GM19240 (cell line): Measurements from ENCODE around the gene LENG8.
"Not testable (repeated sequence)": the region's sequence is repeated elsewhere in the genome, so short reads cannot be mapped to it uniquely, and the experiment has no call there.

ENCODE experiments used
- DNase-seq: peaks from one replicate; pipeline ENCODE4 v3.0.0; 2011; ENCODE audit warnings: low spot score; ENCODE audit not compliant: insufficient read length

The LENG8 gene

DNA sequence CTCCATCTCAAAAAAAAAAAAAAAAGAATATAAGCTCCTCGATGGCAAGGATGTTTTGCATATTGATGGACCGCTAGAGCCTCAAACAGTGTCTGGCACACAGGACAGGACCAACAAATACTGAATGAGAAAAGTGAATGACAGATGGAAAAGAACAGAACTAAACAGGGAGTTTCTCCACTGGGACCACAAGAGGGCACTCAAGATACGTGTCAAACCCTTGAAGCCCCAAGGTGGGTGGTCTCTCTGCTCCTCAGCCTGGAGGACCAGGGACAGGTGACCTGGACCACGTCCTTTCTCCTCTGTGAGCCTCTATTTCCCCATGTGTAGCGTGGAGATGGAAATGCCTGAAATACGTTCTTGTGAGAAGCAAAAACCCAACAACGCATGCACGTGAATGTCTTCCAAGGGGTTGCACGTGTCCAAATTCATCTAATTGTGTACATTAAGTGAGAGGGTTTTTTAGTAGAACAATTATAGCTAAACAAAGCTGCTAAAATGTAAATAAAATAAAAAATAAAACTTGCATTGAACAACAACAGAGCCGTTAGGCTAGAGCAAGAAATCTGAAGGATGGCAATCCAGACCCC lies 29.8 kb downstream of the LENG8 start:
- no peak for DNase-seq

DNA sequence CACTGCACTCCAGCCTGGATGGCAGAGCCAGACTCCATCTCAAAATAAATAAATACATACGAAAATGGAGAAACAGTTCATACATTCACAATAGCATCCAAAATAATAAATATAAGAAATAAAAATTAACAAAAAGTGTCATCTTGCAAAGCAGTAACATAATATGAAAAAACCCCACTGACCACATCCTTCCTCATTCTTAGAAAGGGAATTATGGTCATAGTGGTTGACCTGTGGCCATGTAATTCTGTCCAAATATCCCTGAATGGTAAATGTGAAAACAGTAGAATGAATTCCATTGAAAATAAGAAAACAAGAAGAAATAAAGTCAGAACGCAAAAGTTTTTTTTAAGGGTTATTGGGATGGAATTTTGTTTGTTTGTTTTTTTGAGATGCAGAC lies 31.1 kb downstream of the LENG8 start:
- no peak for DNase-seq

DNA sequence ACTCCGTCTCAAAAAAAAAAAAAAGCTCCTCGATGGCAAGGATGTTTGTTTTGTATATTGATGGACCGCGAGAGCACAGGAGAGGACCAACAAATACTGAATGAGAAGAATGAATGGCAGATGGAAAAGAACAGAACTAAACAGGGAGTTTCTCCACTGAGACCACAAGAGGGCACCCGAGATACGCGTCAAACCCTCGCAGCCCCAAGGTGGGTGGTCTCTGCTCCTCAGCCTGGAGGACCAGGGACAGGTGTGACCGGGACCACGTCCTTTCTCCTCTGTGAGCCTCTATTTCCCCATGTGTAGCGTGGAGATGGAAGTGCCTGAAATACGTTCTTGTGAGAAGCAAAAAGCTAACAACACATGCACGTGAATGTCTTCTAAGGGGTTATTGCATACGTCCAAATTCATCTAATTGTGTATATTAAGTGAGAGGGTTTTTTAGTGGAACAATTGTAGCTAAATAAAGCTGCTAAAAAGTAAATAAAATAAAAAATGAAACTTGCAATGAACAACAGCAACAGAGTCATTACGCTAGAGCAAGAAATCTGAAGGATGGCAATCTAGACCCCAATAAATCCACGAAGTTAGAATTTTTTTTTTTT lies 32.4 kb downstream of the LENG8 start:
- no peak for DNase-seq

DNA sequence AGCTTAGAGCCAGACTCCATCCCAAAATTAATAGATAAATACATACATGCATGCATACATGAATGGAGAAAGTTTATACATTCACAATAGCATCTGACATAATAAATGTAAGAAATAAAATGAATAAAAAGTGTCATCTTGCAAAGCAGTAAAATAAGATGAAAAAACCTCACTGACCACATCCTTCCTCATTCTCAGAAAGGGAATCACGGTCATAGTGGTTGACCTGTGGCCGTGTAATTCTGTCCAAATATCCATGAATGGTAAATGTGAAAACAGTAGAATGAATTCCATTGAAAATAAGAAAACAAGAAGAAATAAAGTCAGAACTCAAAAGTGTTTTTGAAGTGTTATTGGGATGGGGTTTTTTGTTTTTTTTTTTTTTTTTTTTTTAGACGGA lies 33.9 kb downstream of the LENG8 start:
- no peak for DNase-seq

DNA sequence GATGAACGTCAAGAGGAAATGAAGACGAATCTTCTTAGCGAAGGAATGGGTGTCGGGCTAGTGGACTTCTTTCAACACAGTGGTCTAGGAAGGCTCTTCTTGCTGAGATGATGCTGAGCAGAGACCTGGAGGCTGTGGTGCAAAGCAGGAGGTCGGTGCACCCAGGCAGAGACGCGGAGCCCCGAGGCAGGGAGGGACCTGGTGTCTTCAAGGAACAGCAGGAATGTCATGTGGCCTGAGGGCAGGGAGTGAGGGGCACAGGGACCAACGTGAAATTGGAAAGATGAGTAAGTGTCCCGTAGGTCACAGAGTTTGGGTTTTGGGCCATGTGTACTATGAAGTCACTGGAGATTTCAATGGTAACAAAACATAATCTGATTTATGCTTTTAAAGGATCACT lies 35.5 kb downstream of the LENG8 start:
- DNase-seq = no peak

DNA sequence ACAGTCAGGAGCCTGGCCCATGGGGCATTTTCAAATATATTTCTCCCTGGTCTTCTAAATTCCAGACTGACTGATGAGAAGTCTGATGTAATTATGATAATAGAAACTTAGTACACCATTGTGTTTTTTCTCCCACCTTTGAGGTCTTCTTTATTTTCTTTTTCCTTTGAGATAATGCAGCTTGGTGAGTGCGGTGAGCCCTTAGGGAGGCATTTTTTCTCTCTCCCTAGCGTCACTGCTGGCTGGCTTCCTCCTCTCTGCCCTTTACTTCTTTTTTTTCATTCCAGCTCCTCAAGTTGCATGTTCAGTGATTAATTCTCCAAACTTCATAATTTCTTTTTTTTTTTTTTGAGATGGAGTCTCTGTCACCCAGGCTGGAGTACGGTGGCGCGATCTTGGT lies 36.9 kb downstream of the LENG8 start:
- DNase-seq = no peak

DNA sequence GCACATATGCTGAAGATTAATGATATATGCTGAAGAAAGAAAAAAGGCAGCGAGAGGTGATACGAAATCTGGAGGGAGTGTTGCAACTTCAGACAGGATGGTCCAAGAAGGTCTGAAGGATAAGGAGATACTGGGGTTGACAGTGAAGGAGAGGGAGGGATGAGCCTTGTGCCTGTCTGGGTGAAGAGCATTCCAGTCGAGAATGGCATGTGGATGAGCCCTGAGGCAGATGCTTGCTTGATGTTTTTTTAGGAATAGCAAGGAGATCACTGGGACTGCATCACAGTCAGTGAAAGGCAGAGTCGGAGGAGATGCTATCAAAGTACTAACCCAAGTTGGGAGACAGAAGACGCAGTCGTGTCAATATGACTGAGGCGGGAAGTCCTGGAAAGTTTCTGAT lies 40.3 kb downstream of the LENG8 start:
- DNase-seq = no peak

DNA sequence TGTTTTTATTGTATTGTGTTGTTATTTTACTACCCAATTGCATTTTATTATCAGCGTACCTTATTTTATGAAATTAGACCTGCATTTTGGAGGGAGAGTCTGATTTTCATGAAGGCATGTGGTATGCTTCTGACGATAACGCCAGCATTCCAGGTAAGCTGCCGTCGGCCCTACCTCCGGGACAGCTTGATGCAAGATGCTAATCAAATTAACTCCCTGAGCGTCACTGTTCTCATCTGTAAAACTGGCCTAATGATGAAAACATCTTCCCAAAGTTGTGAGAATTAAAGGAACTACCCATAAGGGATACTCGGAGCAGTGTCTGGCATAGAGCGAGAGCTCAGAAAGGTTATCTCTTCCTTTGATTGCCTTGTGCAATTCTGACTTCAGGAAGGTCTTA lies 40.8 kb downstream of the LENG8 start:
- no peak for DNase-seq

DNA sequence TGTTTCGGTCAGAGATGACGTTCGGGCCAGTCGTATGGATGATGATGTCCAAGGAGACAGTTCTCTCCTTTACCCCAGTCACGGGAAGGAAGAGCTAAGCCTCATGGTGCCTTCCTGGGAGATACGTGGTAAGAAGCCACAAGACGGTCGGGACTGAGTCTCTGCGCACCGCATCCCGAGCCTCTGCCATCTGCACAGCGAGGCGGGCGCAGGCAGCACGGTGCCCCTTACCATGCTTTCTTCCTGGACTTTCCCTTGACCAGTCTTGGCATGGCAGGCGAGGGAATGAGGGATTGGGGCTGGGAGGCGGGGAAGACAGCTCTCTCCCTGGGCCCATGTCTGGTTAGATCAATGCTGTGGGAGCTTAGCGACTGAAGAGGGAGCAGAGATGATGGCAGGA lies 43.6 kb downstream of the LENG8 start:
- DNase-seq = no peak

DNA sequence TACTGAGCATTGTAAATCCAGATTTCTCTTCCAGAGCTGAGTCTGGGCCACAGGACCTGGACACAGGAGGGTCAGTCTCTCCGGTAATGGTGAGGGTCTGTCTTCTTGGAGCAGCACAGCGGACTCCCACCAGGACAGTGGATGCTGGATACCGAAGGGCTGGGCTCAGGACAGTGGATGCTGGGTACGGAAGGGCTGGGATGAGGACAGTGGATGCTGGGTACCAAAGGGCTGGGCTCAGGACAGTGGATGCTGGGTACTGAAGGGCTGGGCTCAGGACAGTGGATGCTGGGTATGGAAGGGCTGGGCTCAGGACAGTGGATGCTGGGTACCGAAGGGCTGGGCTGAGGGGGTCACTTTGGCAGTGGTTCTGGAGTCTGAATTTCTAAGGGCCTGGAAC lies 44.1 kb downstream of the LENG8 start:
- DNase-seq = not testable (repeated sequence)

DNA sequence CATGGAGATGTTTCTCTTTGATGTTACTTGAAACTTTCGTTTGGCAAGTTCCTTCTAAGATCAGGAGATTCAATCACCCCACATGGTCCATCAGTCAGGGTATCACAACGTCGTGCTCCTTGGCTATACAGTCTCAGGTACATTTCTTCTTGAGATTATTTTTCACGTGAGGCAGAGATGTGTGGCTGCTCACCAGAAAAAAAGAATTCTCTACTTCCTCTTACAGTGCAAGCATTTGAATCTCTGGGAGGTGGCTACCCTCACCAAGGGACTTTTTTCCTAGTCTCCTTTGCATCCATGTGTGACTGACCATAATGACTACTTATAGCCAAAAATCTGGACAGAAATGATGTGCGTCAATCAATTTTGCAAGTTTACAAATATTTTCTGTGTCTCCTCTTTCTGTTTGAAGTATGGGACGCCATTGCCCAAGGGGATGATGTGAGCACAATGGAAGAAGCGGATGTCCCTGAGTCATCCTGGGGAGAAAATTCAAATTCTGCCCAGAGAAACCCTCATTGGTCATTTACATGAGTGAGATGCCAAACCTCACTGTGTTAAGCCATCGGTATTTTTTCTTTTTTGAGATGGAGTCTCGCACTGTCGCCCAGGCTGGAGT lies 45.1 kb downstream of the LENG8 start:
- DNase-seq = no peak

DNA sequence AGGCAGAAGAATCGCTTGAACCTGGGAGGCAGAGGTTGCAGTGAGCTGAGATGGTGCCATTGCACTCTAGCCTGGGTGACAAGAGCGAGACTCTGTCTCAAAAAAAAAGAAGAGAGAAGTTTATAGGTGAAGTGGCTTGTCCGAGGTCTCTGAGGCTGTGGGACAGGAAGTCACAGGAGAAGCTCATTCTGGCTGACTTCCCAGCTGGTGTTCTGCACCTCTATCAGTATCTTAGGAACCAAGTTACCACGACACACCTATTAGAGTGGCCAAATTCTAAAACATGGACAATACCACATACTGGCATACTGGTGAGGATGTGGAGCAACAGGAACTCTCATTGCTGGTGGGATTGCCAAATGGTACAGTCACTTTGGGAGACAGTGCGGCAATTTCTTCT lies 46.3 kb downstream of the LENG8 start:
- DNase-seq = not testable (repeated sequence)

DNA sequence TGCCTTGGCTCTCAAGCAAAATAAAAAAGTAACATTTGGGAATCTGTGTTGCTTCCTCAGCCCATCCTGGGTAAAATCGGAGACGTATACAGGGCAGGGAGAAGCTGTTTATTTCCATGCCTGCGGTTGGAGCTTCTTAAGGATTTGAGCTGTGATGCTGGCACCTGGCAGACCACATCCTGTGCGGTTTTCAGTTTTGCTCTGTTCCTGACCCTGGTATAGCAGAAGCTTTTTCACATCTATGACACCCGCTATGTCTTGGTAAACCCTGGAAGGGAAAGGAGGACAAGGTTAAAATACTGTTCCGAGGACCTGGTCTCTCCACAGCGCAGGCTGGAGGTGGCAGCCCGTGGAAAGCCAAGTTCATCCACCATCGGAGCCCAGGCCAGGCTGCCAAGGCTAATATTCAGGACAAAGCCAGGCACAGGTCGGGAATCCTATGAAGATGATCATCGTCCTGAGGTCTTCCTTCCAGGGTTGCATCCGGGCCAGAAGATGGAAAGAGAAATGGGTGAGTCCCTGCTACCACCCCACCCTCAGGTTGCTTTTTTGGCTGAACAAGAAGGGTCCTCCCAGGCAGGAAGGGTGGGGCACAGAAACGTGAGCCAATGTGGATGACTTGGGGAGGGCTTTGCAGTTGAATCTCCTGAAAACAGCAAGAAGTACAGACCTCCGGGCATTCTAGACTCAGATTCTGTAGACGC lies 48.9 kb downstream of the LENG8 start:
- DNase-seq = not testable (repeated sequence)

DNA sequence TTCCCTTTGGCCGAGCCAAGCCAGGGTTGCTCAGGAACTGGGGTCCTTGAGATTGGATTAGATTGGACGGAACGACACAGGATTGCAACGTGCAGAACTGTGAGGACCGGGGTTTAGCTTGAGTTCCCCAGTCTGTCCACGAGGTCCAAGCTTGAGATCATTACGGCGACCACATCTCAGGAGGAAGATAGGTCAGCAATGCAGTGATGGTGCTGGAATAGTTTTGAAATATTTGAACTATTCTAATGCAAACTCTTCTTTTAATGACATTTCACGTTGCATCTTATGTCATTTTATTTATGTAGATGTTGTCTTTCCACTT lies 49.4 kb downstream of the LENG8 start:
- not testable (repeated sequence) for DNase-seq

DNA sequence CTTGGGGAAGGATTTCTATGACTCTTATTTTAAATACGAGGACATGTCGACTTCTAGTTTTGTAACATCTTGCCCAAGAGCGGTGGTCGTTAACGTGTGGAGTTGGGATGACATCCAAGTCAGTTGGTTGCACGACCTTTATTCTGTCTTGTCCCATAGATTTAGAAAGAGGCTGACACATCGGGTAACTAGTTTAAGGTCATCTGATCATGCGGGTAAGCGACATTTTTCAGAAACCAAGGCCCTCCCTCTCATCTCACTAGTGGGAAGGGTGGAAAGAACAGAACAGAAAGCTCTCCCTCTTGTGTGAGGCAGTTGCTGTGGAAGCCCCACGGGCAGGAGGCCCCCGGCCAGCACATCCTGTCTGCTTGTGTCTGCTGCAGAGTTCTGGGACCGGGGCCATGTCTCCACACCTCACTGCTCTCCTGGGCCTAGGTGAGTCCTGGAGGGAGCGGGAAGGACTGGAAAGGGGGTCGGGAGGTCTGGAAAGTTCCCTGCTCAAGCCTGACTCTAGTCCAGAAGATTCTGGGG lies 53.6 kb downstream of the LENG8 start, which contains the start of gene LAIR2:
TSS of gene LAIR2 (plus strand) at position 314 of the 531 bp plus-strand sequence. CDS start at position 402, 88 bp downstream.
- no peak for DNase-seq

DNA sequence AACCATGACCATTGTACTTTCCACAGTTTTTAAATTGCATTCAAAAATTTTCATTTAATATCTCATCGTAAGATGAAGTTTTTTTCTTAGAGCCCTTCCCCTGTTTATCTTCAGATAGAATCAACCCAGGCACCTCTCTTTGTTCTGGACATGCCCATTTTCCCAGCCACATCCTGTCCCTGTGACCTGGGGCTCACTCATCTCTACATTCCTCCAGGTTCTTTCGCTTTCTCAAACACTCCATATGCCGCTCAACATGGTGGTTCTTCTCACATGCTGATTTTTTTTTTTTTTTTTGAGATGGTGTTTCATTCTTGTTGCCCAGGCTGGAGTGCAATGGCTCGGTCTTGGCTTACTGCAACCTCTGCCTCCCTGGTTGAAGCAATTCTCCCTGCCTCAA lies 56.5 kb downstream of the LENG8 start:
- DNase-seq = not testable (repeated sequence)

DNA sequence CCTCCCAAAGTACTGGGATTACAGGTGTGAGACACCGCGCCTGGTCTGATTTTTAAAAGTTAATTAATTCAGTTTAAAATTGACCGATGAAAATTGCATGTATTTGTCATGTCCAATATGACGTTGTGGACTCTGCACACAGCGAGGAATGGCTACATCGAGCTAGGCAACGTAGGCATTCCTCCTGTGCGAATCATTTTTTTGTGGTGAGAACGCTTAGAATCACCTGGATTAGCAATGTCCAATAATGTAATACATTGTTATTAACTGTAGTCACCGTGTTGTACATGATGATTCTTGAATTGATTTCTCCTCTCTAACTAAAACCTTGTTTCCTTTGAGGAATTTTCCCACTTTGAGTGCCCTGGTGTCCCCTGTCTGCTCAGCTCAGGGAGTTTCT lies 57.1 kb downstream of the LENG8 start:
- DNase-seq = no peak

DNA sequence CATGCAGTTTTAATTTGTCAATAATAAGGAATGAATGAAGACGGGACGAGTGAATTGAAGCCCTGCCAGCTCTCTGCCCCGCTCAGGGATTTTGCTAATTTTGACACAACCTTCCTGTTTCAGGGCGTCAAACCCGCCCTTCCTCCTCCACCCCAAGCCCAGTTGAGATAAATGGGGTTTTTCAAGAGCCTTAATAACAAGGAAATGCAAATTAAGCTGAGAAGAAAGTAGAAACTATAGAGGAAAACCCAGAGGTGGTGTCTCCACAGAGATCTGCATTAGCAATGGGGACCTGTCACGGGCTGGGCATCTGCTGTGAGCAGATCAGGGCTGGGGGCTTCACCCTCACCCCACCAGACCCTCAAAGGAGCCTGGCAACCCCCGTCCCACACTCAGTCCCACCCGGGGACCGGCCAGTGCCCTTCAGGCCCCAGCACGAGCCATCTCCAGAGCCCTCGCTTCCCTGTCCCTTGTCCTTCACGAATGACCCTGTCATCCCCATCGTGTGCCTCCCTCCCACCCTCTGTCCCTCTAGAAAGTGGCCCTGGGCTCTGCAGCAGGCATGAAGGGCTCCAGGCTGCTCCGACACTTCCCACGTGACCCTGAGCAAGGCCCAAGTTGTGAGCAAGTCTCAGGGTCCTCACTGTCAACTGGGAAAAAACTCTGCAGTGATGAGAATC lies 58.2 kb downstream of the LENG8 start:
- DNase-seq = not testable (repeated sequence)

DNA sequence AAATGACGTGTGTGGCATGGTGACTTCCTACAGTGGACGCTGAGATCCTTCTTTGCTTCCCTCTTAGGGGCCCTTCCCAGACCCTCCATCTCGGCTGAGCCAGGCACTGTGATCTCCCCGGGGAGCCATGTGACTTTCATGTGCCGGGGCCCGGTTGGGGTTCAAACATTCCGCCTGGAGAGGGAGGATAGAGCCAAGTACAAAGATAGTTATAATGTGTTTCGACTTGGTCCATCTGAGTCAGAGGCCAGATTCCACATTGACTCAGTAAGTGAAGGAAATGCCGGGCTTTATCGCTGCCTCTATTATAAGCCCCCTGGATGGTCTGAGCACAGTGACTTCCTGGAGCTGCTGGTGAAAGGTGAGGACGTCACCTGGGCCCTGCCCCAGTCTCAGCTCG lies 58.8 kb downstream of the LENG8 start:
- DNase-seq = no peak

DNA sequence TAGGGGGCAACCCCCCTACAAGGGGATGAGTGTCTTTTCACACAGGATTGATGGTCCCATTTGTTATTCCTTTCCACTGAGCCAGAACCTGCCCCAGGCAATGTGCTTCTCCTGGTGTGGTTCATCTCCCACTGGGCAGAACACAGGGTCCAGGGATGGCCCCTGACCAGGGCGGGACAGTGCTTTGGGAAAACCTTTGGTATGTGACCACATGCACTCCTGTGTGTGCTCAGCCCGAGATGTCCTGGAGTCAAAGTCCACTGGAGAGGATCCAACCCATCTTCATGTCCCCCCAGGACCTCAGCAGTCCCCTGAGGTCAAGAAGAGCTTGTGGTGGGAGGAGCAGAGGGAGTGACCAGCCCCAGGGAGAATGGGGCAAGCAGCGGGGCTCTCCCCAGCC lies 59.5 kb downstream of the LENG8 start:
- not testable (repeated sequence) for DNase-seq

DNA sequence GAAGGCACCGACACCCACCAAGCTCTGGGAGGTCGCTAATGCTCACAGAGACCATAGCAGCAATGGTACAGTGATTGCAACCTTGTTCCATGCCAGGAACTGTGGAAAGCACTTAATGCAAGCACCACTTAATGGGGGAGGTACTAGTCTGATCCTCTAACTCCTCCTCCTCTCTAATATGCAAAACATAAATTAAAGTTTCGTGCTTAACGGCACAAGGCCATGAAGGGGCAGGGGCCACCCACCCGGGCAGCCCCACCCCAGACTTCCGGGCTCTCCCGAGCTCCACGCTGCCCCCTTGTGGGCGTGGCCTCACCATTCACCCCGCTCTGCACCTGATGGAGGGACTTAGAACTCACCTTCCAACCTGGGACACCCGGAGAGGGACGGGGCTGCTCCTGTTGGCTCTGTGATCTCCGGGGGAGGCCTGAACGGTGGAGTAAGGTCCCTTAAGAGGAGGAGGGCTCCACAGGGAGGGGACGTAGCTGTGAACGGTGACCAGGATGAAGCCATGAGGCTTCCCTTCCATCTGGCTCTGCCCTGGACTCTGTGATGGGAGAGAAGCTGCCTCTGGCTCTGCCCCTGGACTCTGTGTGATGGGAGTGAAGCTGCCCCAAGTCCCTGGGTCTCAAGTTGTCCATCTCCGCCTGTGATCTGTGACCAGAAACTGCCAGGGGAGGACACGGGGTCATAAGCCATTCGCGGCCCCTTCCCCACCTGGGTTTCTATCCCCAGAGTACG lies 60.4 kb downstream of the LENG8 start:
- DNase-seq = not testable (repeated sequence)
